ENCODE results near the gene GFAP.

GRCh38 chr17:44864831-44865230 lies 50.5 kb downstream of the GFAP start:
- TF ChIP-seq, protein P1, sequence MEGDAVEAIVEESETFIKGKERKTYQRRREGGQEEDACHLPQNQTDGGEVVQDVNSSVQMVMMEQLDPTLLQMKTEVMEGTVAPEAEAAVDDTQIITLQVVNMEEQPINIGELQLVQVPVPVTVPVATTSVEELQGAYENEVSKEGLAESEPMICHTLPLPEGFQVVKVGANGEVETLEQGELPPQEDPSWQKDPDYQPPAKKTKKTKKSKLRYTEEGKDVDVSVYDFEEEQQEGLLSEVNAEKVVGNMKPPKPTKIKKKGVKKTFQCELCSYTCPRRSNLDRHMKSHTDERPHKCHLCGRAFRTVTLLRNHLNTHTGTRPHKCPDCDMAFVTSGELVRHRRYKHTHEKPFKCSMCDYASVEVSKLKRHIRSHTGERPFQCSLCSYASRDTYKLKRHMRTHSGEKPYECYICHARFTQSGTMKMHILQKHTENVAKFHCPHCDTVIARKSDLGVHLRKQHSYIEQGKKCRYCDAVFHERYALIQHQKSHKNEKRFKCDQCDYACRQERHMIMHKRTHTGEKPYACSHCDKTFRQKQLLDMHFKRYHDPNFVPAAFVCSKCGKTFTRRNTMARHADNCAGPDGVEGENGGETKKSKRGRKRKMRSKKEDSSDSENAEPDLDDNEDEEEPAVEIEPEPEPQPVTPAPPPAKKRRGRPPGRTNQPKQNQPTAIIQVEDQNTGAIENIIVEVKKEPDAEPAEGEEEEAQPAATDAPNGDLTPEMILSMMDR (IDR thresholded peaks at IDR 0.05): no peak
- no peak for TF ChIP-seq POLR2A (IDR thresholded peaks at IDR 0.05)

Measured in testis (tissue), 2 donors.